SK-N-SH treated with all-trans-retinoic acid at 6 μM for 48 hours (cell line): ENCODE data around the gene DOK1.

ENCODE experiments used
- ATAC-seq: fragments of 200-7000 bp; cut with Tn5 transposase; 3 replicates; pipeline ENCODE4 v1.9.1; 2020; ENCODE audit warnings: mild to moderate bottlenecking, moderate library complexity
- ARNTL ChIP-seq: fragments of 450-650 bp; formaldehyde crosslinking; IDR thresholded peaks from 2 replicates; pipeline ENCODE4 v1.5.0; 2020; ENCODE audit warnings: low read depth, mild to moderate bottlenecking, moderate library complexity, borderline replicate concordance
- BACH2 ChIP-seq: fragments of 250-450 bp; sonication (Bioruptor Pico); IDR thresholded peaks from 2 replicates; pipeline ENCODE4 v1.9.0; 2021; ENCODE audit warnings: mild to moderate bottlenecking, borderline replicate concordance
- CSDC2 ChIP-seq: fragments of 250-450 bp; sonication (Bioruptor Pico); IDR thresholded peaks from 2 replicates; pipeline ENCODE4 v1.5.0; 2020; ENCODE audit warnings: mild to moderate bottlenecking, moderate library complexity
- ESRRG ChIP-seq: fragments of 250-450 bp; sonication (Bioruptor Pico); IDR thresholded peaks from 2 replicates; pipeline ENCODE4 v1.6.1; 2021; ENCODE audit warnings: mild to moderate bottlenecking
- GLIS3 ChIP-seq: fragments of 250-450 bp; sonication (Bioruptor Pico); IDR thresholded peaks from 2 replicates; pipeline ENCODE4 v1.5.0; 2020; ENCODE audit warnings: mild to moderate bottlenecking, moderate library complexity
- ISL1 ChIP-seq: fragments of 250-450 bp; sonication (Bioruptor Pico); IDR thresholded peaks from 2 replicates; pipeline ENCODE4 v2.1.2; 2022; ENCODE audit warnings: mild to moderate bottlenecking, moderate library complexity
- OSR1 ChIP-seq: fragments of 250-450 bp; sonication (Bioruptor Pico); IDR thresholded peaks from 2 replicates; pipeline ENCODE4 v1.8.0; 2022; ENCODE audit warnings: moderate library complexity, mild to moderate bottlenecking, inconsistent platforms
- PPARA ChIP-seq: fragments of 250-450 bp; sonication (Bioruptor Pico); IDR thresholded peaks from 2 replicates; pipeline ENCODE4 v1.5.0; 2020; ENCODE audit warnings: mild to moderate bottlenecking, borderline replicate concordance
- RARB ChIP-seq: fragments of 250-450 bp; sonication (Bioruptor Pico); IDR thresholded peaks from 2 replicates; pipeline ENCODE4 v1.8.0; 2021; ENCODE audit warnings: mild to moderate bottlenecking, moderate library complexity
- SNAI2 ChIP-seq: fragments of 250-450 bp; sonication (Bioruptor Pico); IDR thresholded peaks from 2 replicates; pipeline ENCODE4 v1.5.0; 2020; ENCODE audit warnings: mild to moderate bottlenecking, moderate library complexity
- TCF4 ChIP-seq: fragments of 250-450 bp; sonication (Bioruptor Pico); IDR thresholded peaks from 2 replicates; pipeline ENCODE4 v1.8.0; 2021; ENCODE audit warnings: mild to moderate bottlenecking, moderate library complexity, borderline replicate concordance
- TOX ChIP-seq: fragments of 250-450 bp; sonication (Bioruptor Pico); IDR thresholded peaks from 2 replicates; pipeline ENCODE4 v1.8.0; 2021; ENCODE audit warnings: mild to moderate bottlenecking, moderate library complexity, borderline replicate concordance
- ZC3H10 ChIP-seq: fragments of 250-450 bp; sonication (Bioruptor Pico); IDR thresholded peaks from 2 replicates; pipeline ENCODE4 v1.5.1; 2021; ENCODE audit warnings: mild to moderate bottlenecking, moderate library complexity
- ZFP3 ChIP-seq: fragments of 250-450 bp; sonication (Bioruptor Pico); IDR thresholded peaks from 2 replicates; pipeline ENCODE4 v1.5.0; 2020; ENCODE audit warnings: mild to moderate bottlenecking, moderate library complexity
- ZFP30 ChIP-seq: fragments of 450-650 bp; formaldehyde crosslinking; IDR thresholded peaks from 2 replicates; pipeline ENCODE4 v1.5.0; 2022; ENCODE audit warnings: mild to moderate bottlenecking, moderate library complexity
- ZNF565 ChIP-seq: fragments of 450-650 bp; formaldehyde crosslinking; conservative IDR thresholded peaks from 2 replicates; pipeline ENCODE4 v1.5.0; 2020; ENCODE audit warnings: low read depth, mild to moderate bottlenecking, moderate library complexity
- ZNF70 ChIP-seq: fragments of 450-650 bp; formaldehyde crosslinking; IDR thresholded peaks from 2 replicates; pipeline ENCODE4 v1.5.0; 2020; ENCODE audit warnings: mild to moderate bottlenecking, moderate library complexity
- ZNF8 ChIP-seq: fragments of 450-650 bp; formaldehyde crosslinking; IDR thresholded peaks from 2 replicates; pipeline ENCODE4 v1.5.0; 2020; ENCODE audit warnings: mild to moderate bottlenecking, moderate library complexity
- TF ChIP-seq, protein P1 (sequence below): fragments of 250-450 bp; sonication (Bioruptor Pico); IDR thresholded peaks from 2 replicates; pipeline ENCODE4 v1.8.0; 2020; ENCODE audit warnings: mild to moderate bottlenecking, moderate library complexity, borderline replicate concordance
- TF ChIP-seq, protein P2 (sequence below): fragments of 250-450 bp; sonication (Bioruptor Pico); IDR thresholded peaks from 2 replicates; pipeline ENCODE4 v1.5.0; 2020; ENCODE audit warnings: mild to moderate bottlenecking, moderate library complexity
- TF ChIP-seq, protein P3 (sequence below): fragments of 250-450 bp; sonication (Bioruptor Pico); IDR thresholded peaks from 2 replicates; pipeline ENCODE4 v1.8.0; 2021; ENCODE audit warnings: low read depth, mild to moderate bottlenecking, moderate library complexity, borderline replicate concordance
- TF ChIP-seq, protein P4 (sequence below): fragments of 250-450 bp; sonication (Bioruptor Pico); IDR thresholded peaks from 2 replicates; pipeline ENCODE4 v1.5.1; 2021; ENCODE audit warnings: mild to moderate bottlenecking, moderate library complexity

The DOK1 gene

DNA sequence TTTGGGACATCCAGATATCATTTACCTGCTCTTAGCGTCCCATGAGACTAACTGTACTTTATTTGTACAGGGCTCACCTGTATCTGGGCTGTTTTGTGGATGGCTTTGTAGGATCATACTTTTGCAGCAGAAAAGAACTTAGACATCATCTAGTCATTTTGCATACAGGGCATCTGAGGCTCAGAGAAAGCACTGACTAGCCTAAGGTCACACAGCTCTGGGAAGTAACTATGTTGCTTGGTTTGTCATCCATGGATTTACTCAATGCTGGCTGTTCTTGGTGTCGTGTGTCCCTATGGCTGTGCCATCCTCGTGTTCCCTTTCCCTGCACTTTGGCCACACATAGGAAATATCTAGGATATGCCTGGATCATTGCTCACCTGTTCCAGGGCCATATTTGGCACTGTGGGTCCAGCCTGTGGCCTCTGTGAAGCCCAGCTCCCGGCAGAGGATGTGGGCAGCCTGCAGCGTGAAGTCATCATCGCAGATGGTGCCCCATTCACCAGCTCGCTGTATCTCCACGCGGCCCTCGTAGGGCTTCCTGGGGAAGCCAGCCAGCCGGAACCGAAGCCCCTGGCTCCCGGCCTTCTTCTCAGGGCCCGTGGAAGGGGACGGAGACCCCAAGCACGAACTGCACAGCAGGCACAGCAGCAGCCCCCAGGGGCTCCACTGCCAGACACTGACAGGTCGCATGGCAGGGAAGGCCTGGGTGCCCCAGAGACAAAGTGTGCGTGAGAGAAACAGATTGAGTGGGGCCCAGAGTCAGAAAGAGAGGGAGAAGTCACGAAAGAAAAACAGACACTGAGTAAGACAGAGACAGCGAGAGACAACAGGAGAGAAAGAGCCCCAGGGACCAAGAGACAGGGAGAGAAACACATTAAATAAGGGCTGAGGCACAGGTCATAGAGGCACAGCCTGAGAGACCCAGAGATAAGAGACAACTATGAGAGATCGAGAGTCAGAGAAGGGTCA, 2.3 kb upstream of the DOK1 start:
- TF ChIP-seq GLIS3 (CRISPR knock-in tag) (no peak), ZC3H10 (no peak), RARB (CRISPR knock-in tag) (no peak), PPARA (CRISPR knock-in tag) (no peak), ZFP3 (CRISPR knock-in tag) (no peak), OSR1 (CRISPR knock-in tag) (no peak), ISL1 (CRISPR knock-in tag) (no peak), ZNF565 (CRISPR knock-in tag) (no peak), ZFP30 (CRISPR knock-in tag) (no peak), ARNTL (CRISPR knock-in tag) (no peak), TCF4 (no peak), BACH2 (CRISPR knock-in tag) (no peak), ESRRG (CRISPR knock-in tag) (no peak), SNAI2 (no peak), TOX (CRISPR knock-in tag) (no peak), ZNF8 (no peak), ZNF70 (no peak)
- TF ChIP-seq, protein P1, sequence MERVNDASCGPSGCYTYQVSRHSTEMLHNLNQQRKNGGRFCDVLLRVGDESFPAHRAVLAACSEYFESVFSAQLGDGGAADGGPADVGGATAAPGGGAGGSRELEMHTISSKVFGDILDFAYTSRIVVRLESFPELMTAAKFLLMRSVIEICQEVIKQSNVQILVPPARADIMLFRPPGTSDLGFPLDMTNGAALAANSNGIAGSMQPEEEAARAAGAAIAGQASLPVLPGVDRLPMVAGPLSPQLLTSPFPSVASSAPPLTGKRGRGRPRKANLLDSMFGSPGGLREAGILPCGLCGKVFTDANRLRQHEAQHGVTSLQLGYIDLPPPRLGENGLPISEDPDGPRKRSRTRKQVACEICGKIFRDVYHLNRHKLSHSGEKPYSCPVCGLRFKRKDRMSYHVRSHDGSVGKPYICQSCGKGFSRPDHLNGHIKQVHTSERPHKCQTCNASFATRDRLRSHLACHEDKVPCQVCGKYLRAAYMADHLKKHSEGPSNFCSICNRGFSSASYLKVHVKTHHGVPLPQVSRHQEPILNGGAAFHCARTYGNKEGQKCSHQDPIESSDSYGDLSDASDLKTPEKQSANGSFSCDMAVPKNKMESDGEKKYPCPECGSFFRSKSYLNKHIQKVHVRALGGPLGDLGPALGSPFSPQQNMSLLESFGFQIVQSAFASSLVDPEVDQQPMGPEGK: no peak
- TF ChIP-seq, protein P2, sequence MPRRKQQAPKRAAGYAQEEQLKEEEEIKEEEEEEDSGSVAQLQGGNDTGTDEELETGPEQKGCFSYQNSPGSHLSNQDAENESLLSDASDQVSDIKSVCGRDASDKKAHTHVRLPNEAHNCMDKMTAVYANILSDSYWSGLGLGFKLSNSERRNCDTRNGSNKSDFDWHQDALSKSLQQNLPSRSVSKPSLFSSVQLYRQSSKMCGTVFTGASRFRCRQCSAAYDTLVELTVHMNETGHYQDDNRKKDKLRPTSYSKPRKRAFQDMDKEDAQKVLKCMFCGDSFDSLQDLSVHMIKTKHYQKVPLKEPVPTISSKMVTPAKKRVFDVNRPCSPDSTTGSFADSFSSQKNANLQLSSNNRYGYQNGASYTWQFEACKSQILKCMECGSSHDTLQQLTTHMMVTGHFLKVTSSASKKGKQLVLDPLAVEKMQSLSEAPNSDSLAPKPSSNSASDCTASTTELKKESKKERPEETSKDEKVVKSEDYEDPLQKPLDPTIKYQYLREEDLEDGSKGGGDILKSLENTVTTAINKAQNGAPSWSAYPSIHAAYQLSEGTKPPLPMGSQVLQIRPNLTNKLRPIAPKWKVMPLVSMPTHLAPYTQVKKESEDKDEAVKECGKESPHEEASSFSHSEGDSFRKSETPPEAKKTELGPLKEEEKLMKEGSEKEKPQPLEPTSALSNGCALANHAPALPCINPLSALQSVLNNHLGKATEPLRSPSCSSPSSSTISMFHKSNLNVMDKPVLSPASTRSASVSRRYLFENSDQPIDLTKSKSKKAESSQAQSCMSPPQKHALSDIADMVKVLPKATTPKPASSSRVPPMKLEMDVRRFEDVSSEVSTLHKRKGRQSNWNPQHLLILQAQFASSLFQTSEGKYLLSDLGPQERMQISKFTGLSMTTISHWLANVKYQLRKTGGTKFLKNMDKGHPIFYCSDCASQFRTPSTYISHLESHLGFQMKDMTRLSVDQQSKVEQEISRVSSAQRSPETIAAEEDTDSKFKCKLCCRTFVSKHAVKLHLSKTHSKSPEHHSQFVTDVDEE (CRISPR knock-in tag): no peak
- TF ChIP-seq, protein P3, sequence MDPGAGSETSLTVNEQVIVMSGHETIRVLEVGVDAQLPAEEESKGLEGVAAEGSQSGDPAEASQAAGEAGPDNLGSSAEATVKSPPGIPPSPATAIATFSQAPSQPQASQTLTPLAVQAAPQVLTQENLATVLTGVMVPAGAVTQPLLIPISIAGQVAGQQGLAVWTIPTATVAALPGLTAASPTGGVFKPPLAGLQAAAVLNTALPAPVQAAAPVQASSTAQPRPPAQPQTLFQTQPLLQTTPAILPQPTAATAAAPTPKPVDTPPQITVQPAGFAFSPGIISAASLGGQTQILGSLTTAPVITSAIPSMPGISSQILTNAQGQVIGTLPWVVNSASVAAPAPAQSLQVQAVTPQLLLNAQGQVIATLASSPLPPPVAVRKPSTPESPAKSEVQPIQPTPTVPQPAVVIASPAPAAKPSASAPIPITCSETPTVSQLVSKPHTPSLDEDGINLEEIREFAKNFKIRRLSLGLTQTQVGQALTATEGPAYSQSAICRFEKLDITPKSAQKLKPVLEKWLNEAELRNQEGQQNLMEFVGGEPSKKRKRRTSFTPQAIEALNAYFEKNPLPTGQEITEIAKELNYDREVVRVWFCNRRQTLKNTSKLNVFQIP (CRISPR knock-in tag): no peak
- ATAC-seq: no peak

DNA sequence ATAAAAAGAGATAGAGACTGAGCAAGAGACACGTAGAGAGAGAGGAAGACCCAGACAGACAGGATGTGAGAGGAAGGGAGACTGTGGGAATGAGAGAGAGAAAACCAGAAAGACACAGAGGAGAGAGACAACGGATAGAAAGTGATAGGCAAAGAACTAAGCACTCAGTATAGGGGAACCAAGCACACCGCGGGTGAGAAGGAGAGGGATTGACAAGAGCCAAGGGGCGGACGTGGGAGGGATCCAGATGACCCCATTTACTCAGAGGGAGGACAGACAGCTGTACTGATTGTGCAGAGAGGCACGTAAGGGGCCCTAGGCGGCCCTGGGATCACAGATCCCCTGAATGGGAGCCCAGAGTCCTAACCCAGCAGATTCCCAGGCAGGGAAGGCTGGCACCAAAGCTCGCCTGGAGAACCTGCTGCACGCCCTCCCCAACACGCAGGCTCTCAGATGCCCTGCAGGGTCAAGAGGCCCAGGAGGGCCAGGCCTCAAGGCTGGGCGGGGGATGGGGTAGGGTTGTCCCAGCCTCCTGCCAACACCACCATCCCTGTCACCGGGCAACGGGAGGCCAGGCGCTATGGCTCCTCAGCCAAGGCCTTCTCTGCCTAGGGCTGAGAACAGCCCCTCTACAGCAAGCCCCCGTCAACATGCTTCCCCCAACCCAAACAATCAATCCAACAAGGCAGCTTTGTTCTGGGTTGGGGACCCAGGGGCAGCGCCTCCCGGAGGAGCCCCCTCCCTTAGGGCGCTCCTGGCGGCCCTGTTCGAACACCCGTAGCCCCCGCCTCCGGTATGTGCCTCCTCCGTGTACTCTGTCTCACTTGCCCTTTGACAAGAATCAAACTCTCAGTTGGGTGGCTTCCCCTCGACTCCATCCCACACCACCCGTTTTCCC, 1.4 kb upstream of the DOK1 start:
- TF ChIP-seq ISL1 (CRISPR knock-in tag) (no peak), PPARA (CRISPR knock-in tag) (no peak), ZFP3 (CRISPR knock-in tag) (no peak), ARNTL (CRISPR knock-in tag) (no peak), TCF4 (no peak), ESRRG (CRISPR knock-in tag) (no peak), RARB (CRISPR knock-in tag) (no peak), SNAI2 (no peak), BACH2 (CRISPR knock-in tag) (no peak), OSR1 (CRISPR knock-in tag) (no peak), ZNF8 (no peak), ZFP30 (CRISPR knock-in tag) (no peak), ZNF70 (no peak), CSDC2 (CRISPR knock-in tag) (no peak), TOX (CRISPR knock-in tag) (no peak), GLIS3 (CRISPR knock-in tag) (no peak), ZNF565 (CRISPR knock-in tag) (no peak)
- TF ChIP-seq, protein P4, sequence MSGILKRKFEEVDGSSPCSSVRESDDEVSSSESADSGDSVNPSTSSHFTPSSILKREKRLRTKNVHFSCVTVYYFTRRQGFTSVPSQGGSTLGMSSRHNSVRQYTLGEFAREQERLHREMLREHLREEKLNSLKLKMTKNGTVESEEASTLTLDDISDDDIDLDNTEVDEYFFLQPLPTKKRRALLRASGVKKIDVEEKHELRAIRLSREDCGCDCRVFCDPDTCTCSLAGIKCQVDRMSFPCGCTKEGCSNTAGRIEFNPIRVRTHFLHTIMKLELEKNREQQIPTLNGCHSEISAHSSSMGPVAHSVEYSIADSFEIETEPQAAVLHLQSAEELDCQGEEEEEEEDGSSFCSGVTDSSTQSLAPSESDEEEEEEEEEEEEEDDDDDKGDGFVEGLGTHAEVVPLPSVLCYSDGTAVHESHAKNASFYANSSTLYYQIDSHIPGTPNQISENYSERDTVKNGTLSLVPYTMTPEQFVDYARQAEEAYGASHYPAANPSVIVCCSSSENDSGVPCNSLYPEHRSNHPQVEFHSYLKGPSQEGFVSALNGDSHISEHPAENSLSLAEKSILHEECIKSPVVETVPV: no peak
- TF ChIP-seq, protein P1: no peak
- TF ChIP-seq, protein P3 (CRISPR knock-in tag): no peak
- TF ChIP-seq, all 23 proteins: peak for 0
- ATAC-seq: peak; percentile 30
